Measurements from ENCODE around the gene LRRC4C.

The LRRC4C gene

GRCh38 chr11:41323446-41323845 is 136.0 kb downstream of the LRRC4C start:
- DNase-seq (ENCODE audit: low read depth): no peak

DNA sequence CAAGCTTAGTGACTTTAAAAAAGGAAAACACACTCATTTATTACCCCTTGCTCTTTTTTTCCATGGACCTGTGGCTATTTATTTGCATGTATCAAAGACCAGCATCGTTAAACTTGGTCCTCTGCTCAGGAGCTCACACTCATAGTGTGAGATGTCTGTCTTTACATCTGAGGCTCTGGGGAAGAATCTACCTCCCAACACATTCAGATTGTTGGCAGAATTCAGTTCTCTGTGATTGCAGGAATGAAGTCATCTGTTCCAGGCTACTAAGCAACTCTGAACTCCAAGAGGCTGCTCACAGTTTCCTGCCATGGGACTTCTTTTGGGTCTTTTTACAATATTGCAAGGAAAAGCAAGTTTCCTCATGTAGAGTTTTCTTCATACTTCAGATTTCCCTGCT is 138.8 kb downstream of the LRRC4C start:
- DNase-seq (ENCODE audit: low read depth): no peak

DNA sequence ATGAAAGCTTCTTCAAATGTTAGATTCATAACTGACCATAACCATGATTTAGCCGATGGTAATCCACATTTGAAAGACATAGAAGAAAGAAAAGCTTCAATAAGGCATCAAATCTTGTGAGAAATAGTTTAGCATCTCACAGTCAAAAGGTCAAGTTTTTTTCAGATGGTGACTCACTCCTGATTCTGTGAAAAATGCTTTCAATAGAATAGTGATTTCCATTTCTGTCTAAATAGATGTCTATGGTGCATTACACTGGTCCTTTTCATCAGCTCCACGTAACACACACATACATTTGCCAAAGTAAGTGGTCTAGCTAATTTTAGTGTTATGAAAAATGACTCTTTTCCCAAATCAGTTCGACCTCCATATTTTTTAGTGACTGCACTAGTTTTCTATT is 139.2 kb downstream of the LRRC4C start:
- no peak for DNase-seq (ENCODE audit: low read depth)

DNA sequence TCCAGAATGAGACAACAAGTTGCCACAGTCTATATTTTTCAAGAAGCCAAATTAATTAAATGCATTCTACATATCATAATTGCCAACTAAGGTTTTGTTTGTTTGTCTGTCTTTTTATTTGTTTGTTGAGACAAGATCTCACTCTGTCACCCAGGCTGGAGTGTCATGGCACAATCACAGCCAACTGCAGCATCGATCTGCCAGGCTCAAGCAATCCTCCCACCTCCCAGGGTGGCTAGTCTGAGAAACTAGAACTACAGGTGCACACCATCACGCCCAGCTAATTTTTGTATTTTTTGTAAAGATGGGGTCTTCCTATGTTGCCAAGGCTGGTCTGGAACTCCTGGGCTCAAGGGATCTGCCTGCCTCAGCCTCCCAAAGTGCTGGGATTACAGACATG is 140.0 kb downstream of the LRRC4C start:
- DNase-seq (ENCODE audit: low read depth): no peak

- no peak for DNase-seq (ENCODE audit: low read depth)
These were observed 142.7 kb downstream of the LRRC4C start for GRCh38 chr11:41316751-41317150.

GRCh38 chr11:41313226-41313625 is 146.2 kb downstream of the LRRC4C start:
- no peak for DNase-seq (ENCODE audit: low read depth)

DNA sequence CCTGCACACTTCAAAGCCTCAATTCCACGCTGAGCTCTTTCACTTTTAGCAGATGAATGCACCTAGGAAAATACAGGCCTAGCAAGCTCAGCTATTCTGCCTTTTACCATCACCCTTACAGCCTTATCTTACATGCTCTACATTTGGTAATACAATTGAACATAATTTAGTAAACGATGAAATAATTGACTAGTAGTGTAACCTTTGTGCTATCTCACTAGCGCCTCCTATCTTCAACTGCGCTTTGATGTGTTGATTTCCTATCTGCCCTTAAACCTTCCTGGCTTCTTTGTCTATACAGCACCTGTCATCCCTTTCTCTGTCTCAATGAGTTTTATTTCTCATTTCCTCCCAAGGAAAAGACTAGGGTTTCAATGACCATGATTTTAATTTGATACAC is 149.7 kb downstream of the LRRC4C start:
- DNase-seq (ENCODE audit: low read depth): no peak

DNA sequence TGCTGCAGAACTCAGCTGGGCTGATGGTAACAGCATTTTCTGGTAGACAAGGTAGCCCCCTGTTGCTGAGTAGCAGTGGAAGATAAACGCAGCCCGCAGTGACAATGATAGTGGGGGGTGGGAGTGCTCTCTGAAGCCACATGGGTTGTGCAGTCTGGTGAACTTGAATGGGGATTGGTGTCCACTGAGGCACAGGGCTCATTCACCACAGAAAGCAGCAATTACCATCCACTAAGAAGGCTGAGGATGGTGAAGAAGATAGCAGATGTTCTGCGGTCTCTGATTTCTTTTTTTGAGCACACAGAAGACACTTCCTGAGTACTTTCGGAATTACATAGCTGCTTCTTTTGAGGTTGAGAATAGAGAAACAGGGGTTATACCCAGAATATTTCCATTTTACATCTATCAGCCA is 150.3 kb downstream of the LRRC4C start:
- DNase-seq (ENCODE audit: low read depth): no peak

GRCh38 chr11:41308286-41308685 is 151.2 kb downstream of the LRRC4C start:
- DNase-seq (ENCODE audit: low read depth): no peak

DNA sequence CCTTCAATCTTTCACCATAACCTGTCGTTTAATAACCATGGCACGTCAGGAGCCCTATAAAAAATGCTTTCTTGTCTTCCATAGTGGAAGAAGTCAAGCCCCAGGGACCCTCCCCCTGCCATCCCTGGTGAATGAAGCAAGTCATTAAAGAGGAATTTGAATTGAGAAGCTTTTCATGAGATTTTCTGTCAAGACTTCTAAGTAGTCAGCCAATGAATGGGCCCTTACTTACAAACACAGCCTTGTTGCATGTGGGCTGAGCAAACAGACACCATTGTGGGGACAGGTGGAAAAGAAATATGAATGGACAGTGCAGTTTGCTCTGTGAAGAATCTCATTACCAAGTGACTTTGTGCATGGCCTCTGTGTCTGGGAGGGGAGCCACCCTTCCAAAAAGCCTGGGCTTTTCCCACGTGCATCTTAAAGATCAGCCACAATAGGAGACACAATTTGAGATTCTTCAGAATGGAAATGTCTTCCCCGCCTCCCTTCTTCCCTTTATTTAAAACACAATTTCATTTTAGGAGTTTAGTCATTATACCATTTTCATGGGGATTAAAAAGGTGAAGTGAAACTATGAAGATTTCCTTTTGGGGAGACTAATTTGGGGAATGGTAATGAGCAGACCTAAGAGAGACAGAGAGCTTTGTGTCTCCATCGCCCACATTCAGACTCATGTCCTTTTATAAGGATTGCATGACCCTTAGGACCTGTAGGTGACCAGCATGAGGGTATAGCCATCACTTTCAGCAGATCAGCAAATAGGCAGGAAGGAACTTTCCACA is 152.0 kb downstream of the LRRC4C start:
- no peak for DNase-seq (ENCODE audit: low read depth)

DNA sequence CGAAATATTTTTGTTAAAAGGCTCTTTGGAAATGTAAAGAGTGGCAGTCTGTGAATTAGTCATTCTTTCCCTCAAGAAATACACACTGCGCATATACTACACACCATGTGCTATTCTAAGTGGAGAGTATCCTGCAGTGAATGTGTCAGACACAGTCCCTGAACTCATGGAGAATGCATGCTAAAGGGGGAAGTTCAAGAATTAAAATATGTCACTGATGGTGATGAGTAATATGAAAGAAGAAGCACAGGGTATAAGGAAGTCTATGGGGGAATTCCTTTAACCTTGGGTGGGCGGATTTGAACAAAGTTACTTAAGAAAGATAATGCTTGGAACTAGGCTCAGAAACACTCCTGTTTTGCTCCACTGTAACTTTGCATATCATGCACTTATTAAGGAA is 153.0 kb downstream of the LRRC4C start:
- DNase-seq (ENCODE audit: low read depth): no peak

DNA sequence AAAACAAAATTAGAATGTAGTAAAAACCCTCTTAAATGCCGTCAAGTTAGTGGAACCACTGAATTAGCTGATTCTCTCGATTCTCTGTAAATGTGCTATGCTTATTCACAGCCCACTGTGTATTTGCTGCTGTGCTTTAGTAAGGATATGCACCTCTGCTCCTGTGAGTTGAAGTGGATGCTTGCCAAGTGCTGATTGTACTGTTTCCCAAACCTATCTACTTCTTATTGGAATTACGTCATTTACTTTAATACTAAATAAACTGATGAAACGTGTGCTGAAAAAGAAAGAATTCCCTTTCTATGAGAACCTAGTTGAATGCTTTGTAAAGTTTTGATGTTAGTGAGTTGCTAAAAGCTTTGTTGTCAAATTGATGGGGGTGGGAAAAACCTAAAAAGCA is 158.4 kb downstream of the LRRC4C start:
- DNase-seq (ENCODE audit: low read depth): no peak

GRCh38 chr11:41289408-41289807 is 170.0 kb downstream of the LRRC4C start:
- DNase-seq (ENCODE audit: low read depth): no peak

DNA sequence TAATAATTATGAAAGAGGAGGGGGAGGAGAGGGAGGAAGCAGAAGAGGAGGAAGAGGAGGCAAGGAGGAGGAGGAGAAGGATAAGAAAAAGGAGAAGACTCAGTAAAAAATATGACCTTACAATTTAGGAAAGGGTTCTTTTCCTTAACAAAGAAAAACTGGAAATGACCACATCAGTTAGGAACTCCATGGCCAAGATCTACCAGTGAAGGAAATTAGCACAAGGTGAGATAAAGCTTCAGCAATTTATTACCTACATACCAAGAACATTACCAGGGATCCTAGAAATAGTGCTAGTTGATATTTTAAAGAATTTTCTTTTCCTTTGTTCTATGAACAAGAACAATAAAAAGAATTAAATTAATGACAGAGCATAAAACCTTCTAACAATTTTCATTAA is 172.7 kb downstream of the LRRC4C start:
- DNase-seq (ENCODE audit: low read depth): no peak

DNA sequence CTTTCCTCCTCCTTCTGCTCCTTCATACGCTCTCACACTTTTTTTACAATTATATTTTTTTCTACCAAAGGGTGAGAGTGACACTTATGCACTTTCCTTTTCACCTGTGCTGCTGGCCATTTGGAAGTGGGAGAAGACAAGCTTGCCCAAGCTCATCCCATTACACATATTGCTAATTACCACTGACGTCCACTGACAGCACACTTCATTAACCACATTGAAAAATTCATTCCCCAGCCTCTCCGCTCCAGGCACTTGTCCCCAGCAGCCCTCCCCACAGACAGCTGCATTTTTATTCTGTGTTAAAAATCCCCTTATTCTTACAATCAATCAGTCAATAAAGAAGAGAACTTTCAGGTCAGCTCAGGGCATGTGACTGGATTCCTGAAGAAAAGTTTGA is 175.1 kb downstream of the LRRC4C start:
- DNase-seq (ENCODE audit: low read depth): no peak

GRCh38 chr11:41283191-41283930 is 176.1 kb downstream of the LRRC4C start:
- no peak for DNase-seq (ENCODE audit: low read depth)

DNA sequence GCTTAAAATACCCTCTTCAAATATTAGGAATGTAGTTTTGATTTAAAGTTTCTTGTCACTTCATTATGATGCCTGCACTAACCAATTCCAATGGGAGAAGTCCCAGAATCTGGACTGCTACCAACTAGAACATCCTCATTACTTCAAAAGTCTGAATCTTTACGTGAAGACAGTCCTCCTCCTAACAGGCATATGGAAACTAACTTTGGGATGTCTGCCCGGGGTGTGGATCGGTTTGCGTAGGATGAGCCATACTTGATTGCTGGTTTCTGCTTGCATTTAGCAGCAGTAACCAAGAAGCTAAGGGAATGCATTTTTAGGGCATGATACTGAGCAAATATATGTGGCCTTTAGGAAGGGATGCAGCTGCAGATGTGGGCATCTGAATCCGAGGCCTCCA is 177.1 kb downstream of the LRRC4C start:
- no peak for DNase-seq (ENCODE audit: low read depth)

GRCh38 chr11:41281131-41281742 is 178.2 kb downstream of the LRRC4C start:
- DNase-seq (ENCODE audit: low read depth): no peak

- no peak for DNase-seq (ENCODE audit: low read depth)
These were observed 184.6 kb downstream of the LRRC4C start for GRCh38 chr11:41274831-41275230.

- DNase-seq (ENCODE audit: low read depth): no peak
These were observed 185.5 kb downstream of the LRRC4C start for GRCh38 chr11:41273908-41274307.

DNA sequence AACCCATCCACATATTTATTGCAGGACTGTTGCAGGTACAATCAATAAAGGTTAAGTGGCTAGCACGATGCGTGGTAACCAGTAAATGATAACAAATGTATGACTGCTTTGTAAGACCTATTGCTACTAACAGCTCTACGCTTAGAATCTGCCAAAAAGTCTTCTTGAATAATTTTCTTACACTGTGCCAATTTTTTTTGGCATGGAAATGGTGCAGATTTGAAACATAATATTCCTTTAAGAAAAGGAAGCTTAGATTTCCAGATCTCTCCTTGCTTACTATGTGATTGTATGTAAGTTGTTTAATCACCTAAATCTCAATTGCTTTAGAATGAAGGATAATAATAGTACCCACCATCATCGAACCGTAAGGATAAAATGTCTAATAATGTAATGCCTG is 192.0 kb downstream of the LRRC4C start:
- DNase-seq (ENCODE audit: low read depth): no peak

DNA sequence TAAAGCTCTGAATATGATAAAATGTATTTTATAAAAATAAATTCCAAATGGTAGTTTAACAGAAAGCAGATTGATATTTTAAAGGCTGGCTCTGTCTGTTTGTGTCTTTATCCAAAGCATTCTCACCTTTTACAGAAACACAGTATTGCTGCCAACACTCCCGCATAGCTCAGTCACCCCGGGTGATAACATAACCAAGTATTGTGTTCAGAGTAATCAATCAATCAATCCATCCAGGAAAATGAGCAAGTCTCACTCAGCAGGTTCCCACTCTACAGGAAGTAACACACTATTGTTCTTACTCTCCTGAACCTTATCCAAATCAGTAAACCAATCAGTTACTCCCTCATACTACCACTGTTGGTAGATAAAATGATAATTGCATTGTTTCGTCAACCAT is 203.4 kb downstream of the LRRC4C start:
- DNase-seq (ENCODE audit: low read depth): no peak

DNA sequence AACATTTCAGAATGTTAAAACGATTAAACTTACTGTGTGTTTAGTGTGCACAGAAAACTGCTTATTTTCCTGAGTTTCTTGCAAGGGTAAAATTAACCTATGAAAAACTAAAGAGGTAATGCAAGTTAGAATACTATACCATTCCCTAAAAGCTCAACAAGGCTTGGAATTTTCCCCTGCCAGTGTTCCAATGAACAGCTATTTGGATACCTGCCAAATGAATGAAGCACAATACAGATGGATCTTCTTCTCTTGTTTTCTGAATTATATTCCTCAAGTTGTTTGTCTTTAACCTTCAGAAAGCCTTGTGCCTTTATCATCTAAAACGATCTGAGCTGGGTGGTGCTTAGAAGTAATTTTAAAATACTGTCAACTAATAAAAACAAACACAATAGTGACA is 204.5 kb downstream of the LRRC4C start:
- DNase-seq (ENCODE audit: low read depth): no peak
